T-cell (primary cell): Measurements from ENCODE around the gene MIXL1. TPM values are rescaled to one million over a fixed set of nuclear protein-coding genes. Genes with fewer than 3 reads are reported as not detected.
"Not testable (repeated sequence)": the region's sequence is repeated elsewhere in the genome, so short reads cannot be mapped to it uniquely, and the experiment has no call there.

ENCODE experiments used
- ATAC-seq, 4 experiments: fragments of 200-7000 bp in 3 of 4; fragments of 150-1000 bp in 1 of 4; cut with Tn5 transposase; replicated peaks in 1 of 4; 1 replicate in 3 of 4; 2 replicates in 1 of 4; pipeline ENCODE4 v1.10.0; 2021; ENCODE audit warnings: moderate library complexity in 3 of 4, mild to moderate bottlenecking in 2 of 4, moderate number of reproducible peaks in 1 of 4
- CTCF ChIA-PET, 2 donors: fragments of 300-600 bp; sonication (Branson Sonifier 250); formaldehyde crosslinking; loops; one replicate each; lab custom pipeline; 2022; ENCODE audit warnings: antibody characterized with exemption in 2 of 2; lab: Charles Lee
- POLR2A ChIA-PET, 2 donors: fragments of 300-600 bp; sonication (Branson Sonifier 250); formaldehyde crosslinking; loops; one replicate each; lab custom pipeline; 2022; ENCODE audit warnings: antibody characterized with exemption in 2 of 2; lab: Charles Lee
- DNase-seq, 35 experiments: peaks; one replicate each; pipeline versions ENCODE4 v3.0.0 to v3.0.0-alpha.2; 2013 to 2023
- H3K27ac ChIP-seq: one replicate; pipeline ENCODE4 v1.5.1; 2013; ENCODE audit warnings: low read length
- H3K27me3 ChIP-seq, 2 experiments: replicated peaks in 1 of 2; 1 replicate in 1 of 2; 2 replicates in 1 of 2; pipeline versions ENCODE4 v1.6.1 to v1.7.0; 2013; ENCODE audit warnings: low read length in 1 of 2, mixed read lengths in 1 of 2; ENCODE audit not compliant: control insufficient read depth in 2 of 2, insufficient read depth in 2 of 2; ENCODE audit errors: extremely low read depth in 1 of 2
- H3K36me3 ChIP-seq, 2 donors: 1 replicate in 1 of 2; 2 replicates in 1 of 2; pipeline versions ENCODE4 v1.6.1 to v1.7.0; 2013; ENCODE audit warnings: low read length in 1 of 2; ENCODE audit not compliant: control insufficient read depth in 2 of 2, insufficient read depth in 1 of 2; ENCODE audit errors: extremely low read depth in 1 of 2
- H3K4me1 ChIP-seq, 2 experiments: 1 replicate in 1 of 2; 2 replicates in 1 of 2; pipeline versions ENCODE4 v1.6.1 to v1.7.0; 2013; ENCODE audit warnings: low read length in 2 of 2, mixed read lengths in 1 of 2; ENCODE audit not compliant: insufficient read depth in 2 of 2, control insufficient read depth in 1 of 2; ENCODE audit errors: extremely low read depth in 1 of 2
- H3K4me3 ChIP-seq, 2 donors: 1 replicate in 1 of 2; 2 replicates in 1 of 2; pipeline versions ENCODE4 v1.5.1 to v1.7.0; 2013; ENCODE audit warnings: mild to moderate bottlenecking in 2 of 2, low read length in 1 of 2, moderate library complexity in 1 of 2; ENCODE audit not compliant: control insufficient read depth in 1 of 2; ENCODE audit errors: extremely low read depth in 1 of 2
- H3K9me3 ChIP-seq: 2 replicates; pipeline ENCODE4 v1.7.0; 2013
- H3K27ac Mint-ChIP-seq, 2 donors: one replicate each; pipeline ENCODE4 v1.8.0; 2020 to 2021; ENCODE audit warnings: mild to moderate bottlenecking in 2 of 2, mixed read lengths in 2 of 2
- H3K27me3 Mint-ChIP-seq, 2 donors: one replicate each; pipeline ENCODE4 v1.8.0; 2021 to 2022; ENCODE audit warnings: mixed read lengths in 2 of 2
- H3K36me3 Mint-ChIP-seq: one replicate; pipeline ENCODE4 v1.8.0; 2021; ENCODE audit warnings: mixed read lengths
- H3K4me1 Mint-ChIP-seq, 3 donors: one replicate each; pipeline ENCODE4 v1.8.0; 2020 to 2022; ENCODE audit warnings: mixed read lengths in 3 of 3, mild to moderate bottlenecking in 1 of 3
- H3K4me3 Mint-ChIP-seq, 3 donors: one replicate each; pipeline ENCODE4 v1.8.0; 2020 to 2022; ENCODE audit warnings: mild to moderate bottlenecking in 3 of 3, mixed read lengths in 3 of 3, moderate library complexity in 3 of 3
- H3K9me3 Mint-ChIP-seq, 3 donors: one replicate each; pipeline ENCODE4 v1.8.0; 2020 to 2022; ENCODE audit warnings: mixed read lengths in 3 of 3
- WGBS: methylation state at CpG from one replicate; pipeline ENCODE4 v1.1.5; 2013; ENCODE audit warnings: missing lambda C conversion rate; ENCODE audit not compliant: insufficient coverage; 5-methylcytosine and 5-hydroxymethylcytosine counted together
- total RNA-seq, 35 experiments: library from RNA in 6 of 35; stranded (reverse) in 6 of 35; fragments of 120-200 nt in 1 of 35; gene quantifications; one replicate each; pipeline versions ENCODE4 v1.2.1 to v1.2.4 and lab custom pipeline; 2013 to 2026

Gene MIXL1
- total RNA-seq, 5 donors from 2014 or later (not counting 1 experiment from before 2014, with no cell fraction given) = 0.63 TPM; not detected in 4

GRCh38 chr1:226202666-226203065, 20.8 kb upstream of the MIXL1 start:
- no CpG with 5 or more reads among the region's 6 CpGs for WGBS
- not testable (repeated sequence) for H3K27ac ChIP-seq, H3K4me3 ChIP-seq, H3K4me1 ChIP-seq, H3K9me3 Mint-ChIP-seq, H3K9me3 ChIP-seq, H3K36me3 Mint-ChIP-seq, DNase-seq, H3K4me1 Mint-ChIP-seq, H3K36me3 ChIP-seq, H3K4me3 Mint-ChIP-seq, ATAC-seq, H3K27ac Mint-ChIP-seq
- peaks cover 0 to 15% of the 10 kb centered on the region in 2 experiments for H3K27me3 ChIP-seq
- ChIA-PET POLR2A (interaction anchor here in 1 of 2 donors (0.6 kb wide), 2 partner anchors 348 to 707 kb away, joined by 3 read pairs; no protein-coding TSS in a partner anchor), CTCF (interaction anchor here (0.7 to 1.2 kb wide), 2 partner anchors 76 to 172 kb away, joined by 3 read pairs; no protein-coding TSS in a partner anchor)
- peaks cover 4 to 15% of the 10 kb centered on the region in 2 donors for H3K27me3 Mint-ChIP-seq

DNA sequence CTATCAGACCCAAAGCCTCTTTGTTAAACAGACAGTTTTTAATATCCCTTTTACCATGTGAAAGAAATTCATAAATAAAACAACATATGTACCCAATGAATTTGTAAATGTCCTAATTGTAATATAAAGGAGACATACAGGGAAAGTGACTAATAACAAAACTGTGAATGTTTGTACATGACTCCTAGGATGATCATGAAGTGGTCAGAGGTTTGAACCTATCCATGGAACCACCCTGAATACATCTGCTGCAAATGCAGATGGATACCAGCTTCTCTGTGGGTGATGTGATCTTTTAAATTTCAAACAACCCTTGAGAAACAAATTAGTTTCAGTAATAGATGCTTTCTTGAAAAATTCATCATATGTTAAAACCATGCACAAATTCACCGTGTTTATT, 20.2 kb upstream of the MIXL1 start:
- Histone ChIP-seq H3K27ac (no peak overlapping the region), H3K4me3 (no peak overlapping the region), H3K4me1 (no peaks in the 10 kb centered on the region), H3K9me3 (no peaks in the 10 kb centered on the region), H3K27me3 (peaks cover 0 to 11% of the 10 kb centered on the region in 2 experiments), H3K36me3 (no peaks in the 10 kb centered on the region)
- no peaks in the 10 kb centered on the region for H3K9me3 Mint-ChIP-seq
- POLR2A ChIA-PET = interaction anchor here in 1 of 2 donors (0.6 kb wide), 1 partner anchor 347 kb away, joined by 3 read pairs; no protein-coding TSS in a partner anchor
- no CpG with 5 or more reads among the region's 1 CpG for WGBS
- CTCF ChIA-PET = interaction anchor here in 1 of 2 donors (0.7 kb wide), 1 partner anchor 171 kb away, joined by 3 read pairs; no protein-coding TSS in a partner anchor
- ATAC-seq (no peak), DNase-seq (no peak)
- no peak overlapping the region for H3K4me3 Mint-ChIP-seq
- H3K27me3 Mint-ChIP-seq = peaks cover 4 to 15% of the 10 kb centered on the region in 2 donors
- H3K36me3 Mint-ChIP-seq = no peaks in the 10 kb centered on the region
- H3K27ac Mint-ChIP-seq = no peak overlapping the region
- H3K4me1 Mint-ChIP-seq = no peaks in the 10 kb centered on the region

- no peaks in the 10 kb centered on the region for H3K9me3 ChIP-seq
- Mint-ChIP-seq H3K4me3 (no peak overlapping the region), H3K27ac (no peak overlapping the region), H3K9me3 (no peaks in the 10 kb centered on the region), H3K36me3 (no peaks in the 10 kb centered on the region), H3K4me1 (no peaks in the 10 kb centered on the region), H3K27me3 (peaks cover 4 to 15% of the 10 kb centered on the region in 2 donors)
- no CpG with 5 or more reads among the region's 4 CpGs for WGBS
- no peaks in the 10 kb centered on the region for H3K4me1 ChIP-seq
- DNase-seq (no peak), ATAC-seq (no peak)
- no peak overlapping the region for H3K4me3 ChIP-seq
- CTCF ChIA-PET = no interaction called here
- POLR2A ChIA-PET = no interaction called here
- H3K27me3 ChIP-seq = peaks cover 0 to 9% of the 10 kb centered on the region in 2 experiments
- H3K27ac ChIP-seq = no peak overlapping the region
- H3K36me3 ChIP-seq = no peaks in the 10 kb centered on the region
These were observed 19.8 kb upstream of the MIXL1 start for GRCh38 chr1:226203655-226204054.

DNA sequence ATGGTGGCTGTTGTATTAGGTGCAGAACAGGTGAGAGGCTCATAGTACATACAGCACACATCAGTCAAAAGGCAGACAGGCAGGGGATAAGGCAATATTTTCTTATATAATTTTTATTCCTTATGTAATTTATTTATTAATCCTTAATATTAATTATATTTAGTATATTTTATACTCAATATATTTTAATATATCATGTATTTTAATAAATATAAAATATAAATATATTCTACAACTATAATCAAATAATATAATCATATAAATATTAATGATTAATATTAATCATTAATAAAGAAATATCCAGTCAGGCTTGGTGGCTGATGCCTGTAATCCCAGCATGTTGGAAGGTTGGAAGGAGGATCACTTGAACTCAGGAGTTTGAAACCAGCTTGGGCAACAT, 19.3 kb upstream of the MIXL1 start:
- peaks cover 0 to 6% of the 10 kb centered on the region in 2 experiments for H3K27me3 ChIP-seq
- Mint-ChIP-seq H3K36me3 (no peaks in the 10 kb centered on the region), H3K4me3 (no peak overlapping the region), H3K27ac (no peak overlapping the region), H3K27me3 (peaks cover 4 to 15% of the 10 kb centered on the region in 2 donors), H3K4me1 (no peaks in the 10 kb centered on the region), H3K9me3 (no peaks in the 10 kb centered on the region)
- H3K4me3 ChIP-seq = no peak overlapping the region
- no peaks in the 10 kb centered on the region for H3K4me1 ChIP-seq
- no peak overlapping the region for H3K27ac ChIP-seq
- POLR2A ChIA-PET = no interaction called here
- ATAC-seq = no peak
- CTCF ChIA-PET = no interaction called here
- H3K9me3 ChIP-seq = no peaks in the 10 kb centered on the region
- no peak for DNase-seq
- H3K36me3 ChIP-seq = no peaks in the 10 kb centered on the region

DNA sequence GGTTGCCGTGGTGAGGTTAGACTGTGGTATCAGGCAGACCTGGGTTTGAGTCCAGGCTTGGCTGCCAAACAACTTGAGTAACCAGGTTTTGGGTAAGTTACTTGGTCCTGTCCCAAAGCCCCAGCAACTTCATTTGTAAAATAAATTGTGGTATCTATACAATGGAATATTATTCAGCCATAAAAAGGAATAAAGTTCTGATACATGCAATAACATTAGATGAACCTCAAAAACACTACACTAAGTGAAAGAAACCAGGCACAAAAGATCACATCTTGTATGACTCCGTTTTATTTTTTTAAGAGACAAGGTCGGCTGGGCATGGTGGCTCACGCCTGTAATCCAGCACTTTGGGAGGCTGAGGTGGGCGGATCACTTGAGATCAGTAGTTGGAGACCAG, 16.4 kb upstream of the MIXL1 start:
- POLR2A ChIA-PET = no interaction called here
- ATAC-seq (no peak), DNase-seq (no peak)
- Mint-ChIP-seq H3K36me3 (no peaks in the 10 kb centered on the region), H3K27ac (no peak overlapping the region), H3K4me3 (no peak overlapping the region), H3K4me1 (no peaks in the 10 kb centered on the region), H3K27me3 (peaks cover 4 to 7% of the 10 kb centered on the region in 2 donors), H3K9me3 (no peaks in the 10 kb centered on the region)
- H3K4me3 ChIP-seq = no peak overlapping the region
- H3K36me3 ChIP-seq = no peaks in the 10 kb centered on the region
- H3K9me3 ChIP-seq = no peaks in the 10 kb centered on the region
- H3K27me3 ChIP-seq = peaks cover 0 to 6% of the 10 kb centered on the region in 2 experiments
- no peak overlapping the region for H3K27ac ChIP-seq
- 83% methylated on average over 1 of the region's 5 CpGs for WGBS
- CTCF ChIA-PET = interaction anchor here in 1 of 2 donors (0.6 kb wide), 1 partner anchor 9 kb away, joined by 4 read pairs; no protein-coding TSS in a partner anchor
- no peaks in the 10 kb centered on the region for H3K4me1 ChIP-seq

- WGBS = 91% methylated on average over 10 of the region's 17 CpGs
These were observed 14.0 kb upstream of the MIXL1 start for GRCh38 chr1:226209307-226210059.

More at GRCh38 chr1:226209307-226210059, 14.0 kb upstream of the MIXL1 start:
- ATAC-seq = no peak
- no peaks in the 10 kb centered on the region for H3K36me3 ChIP-seq
- H3K4me3 ChIP-seq = no peak overlapping the region
- Mint-ChIP-seq H3K4me1 (no peaks in the 10 kb centered on the region), H3K27me3 (no peaks in the 10 kb centered on the region), H3K4me3 (no peak overlapping the region), H3K36me3 (no peaks in the 10 kb centered on the region), H3K27ac (no peak overlapping the region), H3K9me3 (no peaks in the 10 kb centered on the region)
- no peaks in the 10 kb centered on the region for H3K4me1 ChIP-seq
- no peaks in the 10 kb centered on the region for H3K9me3 ChIP-seq
- ChIA-PET CTCF (no interaction called here), POLR2A (no interaction called here)
- no peak for DNase-seq
- H3K27ac ChIP-seq = no peak overlapping the region
- peaks cover 0 to 6% of the 10 kb centered on the region in 2 experiments for H3K27me3 ChIP-seq
